AG10803 (cell line): ENCODE data around the gene ADCK2.
"Not testable (repeated sequence)": the region's sequence is repeated elsewhere in the genome, so short reads cannot be mapped to it uniquely, and the experiment has no call there.

ENCODE experiments used
- DNase-seq: peaks from one replicate; pipeline ENCODE4 v3.0.0; 2010; ENCODE audit warnings: low read depth
- H3K4me3 ChIP-seq: 2 replicates; pipeline ENCODE4 v1.5.1; 2011; ENCODE audit warnings: mild to moderate bottlenecking, low read length, control low read depth
- CTCF ChIP-seq: conservative IDR thresholded peaks from 2 replicates; pipeline ENCODE4 v1.5.1; 2011; ENCODE audit warnings: mild to moderate bottlenecking, low read length, control low read depth, inconsistent platforms

ADCK2 gene

GRCh38 chr7:140656548-140657515 is 15.9 kb upstream of the ADCK2 start:
- peak; percentile 69 for DNase-seq
- TF ChIP-seq CTCF, result no peak
- peak overlapping the region; percentile 52 for H3K4me3 ChIP-seq

- TF ChIP-seq CTCF, result no peak
- no peak overlapping the region for H3K4me3 ChIP-seq
- DNase-seq, result no peak
Measured at GRCh38 chr7:140657891-140658290, 14.9 kb upstream of the ADCK2 start.

- no peak for TF ChIP-seq CTCF
- peak; percentile 38 for DNase-seq
- H3K4me3 ChIP-seq, result no peak overlapping the region
Measured at GRCh38 chr7:140659856-140660255, 12.9 kb upstream of the ADCK2 start.

GRCh38 chr7:140661124-140661523 is 11.6 kb upstream of the ADCK2 start:
- H3K4me3 ChIP-seq, result no peak overlapping the region
- TF ChIP-seq CTCF, result peak; percentile 28
- no peak for DNase-seq

GRCh38 chr7:140662938-140663337 is 9.8 kb upstream of the ADCK2 start:
- H3K4me3 ChIP-seq, DNase-seq: not testable (repeated sequence)

- TF ChIP-seq CTCF, result no peak
- no peak overlapping the region for H3K4me3 ChIP-seq
- DNase-seq, result no peak
Measured at GRCh38 chr7:140667476-140667875, 5.3 kb upstream of the ADCK2 start.

GRCh38 chr7:140668641-140669040 is 4.1 kb upstream of the ADCK2 start:
- H3K4me3 ChIP-seq, result no peak overlapping the region
- DNase-seq, result no peak
- no peak for TF ChIP-seq CTCF
